ENCODE measurements around the gene MYADML2. TPM values are rescaled to one million over a fixed set of nuclear protein-coding genes. Genes with fewer than 3 reads are reported as not detected.

Gene MYADML2
- total and polyA plus RNA-seq, 2 of the 8 experiments (the other 6 are each of a cell fraction or from before 2014, with no cell fraction given), result 0.26 to 0.47 TPM

GRCh38 chr17:81991684-81992305 is 44.8 kb upstream of the MYADML2 start:
- Histone ChIP-seq H3K79me1 (ENCODE audit: low read depth, low read length) (peaks cover 9% of the 10 kb centered on the region), H3K18ac (ENCODE audit: extremely low read depth, low read length) (peak overlapping the region; percentile 51; the same call in 1 of the 2 replicates), H3K4me1 (replicated peaks in 1 of 4; ENCODE audit: control insufficient read depth in 3 of 4, insufficient read depth in 4 of 4, low read length in 3 of 4) (peaks cover 0 to 31% (median 27%) of the 10 kb centered on the region in 4 experiments; a peak in 6 of 7 replicates), H2AFZ (ENCODE audit: low read length) (no peak overlapping the region), H3K23me2 (ENCODE audit: low read depth, low read length) (no peaks in the 10 kb centered on the region), H4K91ac (replicated peaks; ENCODE audit: insufficient read length, low read length) (peak overlapping the region; percentile 32), H3K27ac (ENCODE audit: low read depth, low read length) (no peak overlapping the region), H2BK15ac (ENCODE audit: low read length) (no peak overlapping the region), H3K23ac (ENCODE audit: insufficient read length) (no peak overlapping the region), H2BK5ac (ENCODE audit: low read depth, low read length) (peak overlapping the region; percentile 63; the same call in 1 of the 2 replicates), H3K36me3 (ENCODE audit: control insufficient read depth in 2 of 4, insufficient read depth in 4 of 4, low read length in 3 of 4) (peaks cover 0 to 4% (median 0%) of the 10 kb centered on the region in 4 experiments; a peak in 2 of 8 replicates), H4K8ac (ENCODE audit: extremely low read depth, insufficient read depth, low read length) (no peak overlapping the region), H3K9ac (replicated peaks in 1 of 4; ENCODE audit: extremely low read depth in 1 of 4, low read depth in 3 of 4, low read length in 3 of 4) (no peak overlapping the region; a peak in 2 of 7 replicates), H3K14ac (ENCODE audit: insufficient read length) (no peak overlapping the region), H2BK20ac (ENCODE audit: low read length) (no peak overlapping the region), H2BK12ac (ENCODE audit: low read depth, low read length) (no peak overlapping the region; the same call in 1 of the 2 replicates), H4K5ac (ENCODE audit: insufficient read length, low read depth, low read length) (no peak overlapping the region), H3K56ac (replicated peaks; ENCODE audit: insufficient read length, low read depth, low read length) (no peak overlapping the region), H3K79me2 (ENCODE audit: control insufficient read depth in 1 of 2, insufficient read depth in 2 of 2, low read length in 2 of 2) (peaks cover 0 to 3% of the 10 kb centered on the region in 2 experiments; a peak in 1 of 4 replicates), H3K4me2 (ENCODE audit: insufficient read depth in 1 of 2, low read depth in 2 of 2, low read length in 2 of 2) (peak overlapping the region; percentile 12 to 14; a peak in 3 of 4 replicates), H3K27me3 (replicated peaks in 1 of 4; ENCODE audit: control insufficient read depth in 3 of 4, extremely low read depth in 1 of 4, insufficient read depth in 3 of 4, low read length in 3 of 4) (no peaks in the 10 kb centered on the region), H2BK120ac (replicated peaks; ENCODE audit: low read depth, low read length) (no peak overlapping the region), H3K4me3 (ENCODE audit: extremely low read depth in 1 of 4, insufficient read depth in 2 of 4, low read depth in 3 of 4, low read length in 4 of 4) (peak overlapping the region in 1 of 4 experiments; percentile 9; a peak in 2 of 8 replicates), H4K20me1 (replicated peaks in 1 of 2; ENCODE audit: control insufficient read depth in 1 of 2, insufficient read depth in 2 of 2, low read length in 2 of 2) (peaks cover 3 to 14% of the 10 kb centered on the region in 2 experiments), H3K4ac (replicated peaks; ENCODE audit: insufficient read length, low read depth, low read length) (no peak overlapping the region), H3K9me3 (ENCODE audit: insufficient read depth in 2 of 2, low read depth in 1 of 2, low read length in 1 of 2) (no peaks in the 10 kb centered on the region), H2AK5ac (ENCODE audit: low read depth, low read length) (no peak overlapping the region)
- POLR2A ChIA-PET (ENCODE audit: partially characterized antibody), result interaction anchor here (0.6 to 5.1 kb wide), 7 partner anchors 10 to 67 kb away, joined by 3 to 40 read pairs (median 5); partner anchors contain the start of gene ASPSCR1
- WGBS, 2 experiments (ENCODE audit: extremely low coverage in 1 of 2, insufficient coverage in 1 of 2, insufficient read length in 1 of 2, insufficient replicate concordance in 2 of 2, low coverage in 1 of 2, low lambda C conversion rate in 2 of 2, missing lambda C conversion rate in 1 of 2), result 62% methylated on average over 31 of the region's 31 CpGs; no CpG with 5 or more reads in 1 of the 2 experiments
- FAIRE-seq (no peak), DNase-seq (ENCODE audit: low read depth in 1 of 2, low spot score in 2 of 2) (no peak)
- CTCF ChIA-PET (ENCODE audit: partially characterized antibody), result interaction anchor here (0.8 to 1.8 kb wide), 7 partner anchors 10 to 309 kb away, joined by 3 to 12 read pairs (median 4); no protein-coding TSS in a partner anchor
- TF ChIP-seq TAF1 (IDR thresholded peaks at IDR 0.05; ENCODE audit: low read depth, low read length) (0 out of 2 replicates have a peak, but pooled peaks have one; percentile 20), GTF2F1 (IDR thresholded peaks at IDR 0.05; ENCODE audit: borderline replicate concordance, low read depth, low read length) (no peak), RBBP5 (IDR thresholded peaks at IDR 0.05; ENCODE audit: borderline replicate concordance, low read depth, low read length) (peak; percentile 11; the same call in 1 of the 2 replicates), SIN3A (conservative IDR thresholded peaks at IDR 0.05 in 1 of 2, IDR thresholded peaks at IDR 0.05 in 1 of 2; ENCODE audit: low read depth in 1 of 2, low read length in 2 of 2) (no peak), RXRA (IDR thresholded peaks at IDR 0.05; ENCODE audit: insufficient read depth, low read depth, low read length) (no peak), GABPA (IDR thresholded peaks at IDR 0.05; ENCODE audit: borderline replicate concordance, insufficient read depth, low read length) (0 out of 2 replicates have a peak, but pooled peaks have one; percentile 21), BRCA1 (IDR thresholded peaks at IDR 0.05; ENCODE audit: low read depth, low read length) (no peak), EGR1 (IDR thresholded peaks at IDR 0.05; ENCODE audit: borderline replicate concordance, low read depth, low read length) (no peak)
